ENCODE results near the gene OR2F1. TPM values are rescaled to one million over a fixed set of nuclear protein-coding genes. Genes with fewer than 3 reads are reported as not detected.
A peak's percentile ranks its signal among the peaks of the same experiment; 100 is the strongest.

Gene OR2F1
- total and polyA plus RNA-seq, 2 donors (not counting 1 experiment from before 2014, with no cell fraction given) = not detected

- no peaks in the 10 kb centered on the region for H4K20me1 ChIP-seq (ENCODE audit: control insufficient read depth, extremely low read depth, insufficient read depth, low read length)
- H3K36me3 ChIP-seq (ENCODE audit: control insufficient read depth, insufficient read depth, low read length) = no peaks in the 10 kb centered on the region
- H3K4me3 ChIP-seq (replicated peaks in 1 of 4; ENCODE audit: control extremely low read depth in 1 of 4, insufficient read depth in 1 of 4, low read depth in 3 of 4, low read length in 4 of 4) = no peak within 1 kb of the TSS
- TF ChIP-seq EZH2 (IDR thresholded peaks at IDR 0.05; ENCODE audit: low read length, missing control alignments) (no peak), CTCF (conservative IDR thresholded peaks at IDR 0.05 in 1 of 2, IDR thresholded peaks at IDR 0.05 in 1 of 2; ENCODE audit: low read depth in 1 of 2, low read length in 2 of 2) (no peak)
- H3K4me2 ChIP-seq (ENCODE audit: extremely low read depth, insufficient read depth, low read length) = peak within 1 kb of the TSS; percentile 4
- H3K9me3 ChIP-seq (ENCODE audit: control insufficient read depth, insufficient read depth, low read depth, low read length) = no peaks in the 10 kb centered on the region
- H3K4me1 ChIP-seq (ENCODE audit: control insufficient read depth, extremely low read depth, insufficient read depth, low read length) = peaks cover 6% of the 10 kb centered on the region
- peak; percentile 64 to 67 for DNase-seq (ENCODE audit: low read depth in 2 of 2)
- H2AFZ ChIP-seq (ENCODE audit: low read length) = no peak within 1 kb of the TSS
- H3K79me2 ChIP-seq (ENCODE audit: control insufficient read depth, insufficient read depth, low read length) = no peaks in the 10 kb centered on the region
- H3K27ac ChIP-seq (ENCODE audit: insufficient read depth, low read length) = peak within 1 kb of the TSS; percentile 65
- no peaks in the 10 kb centered on the region for H3K27me3 ChIP-seq (ENCODE audit: control insufficient read depth, insufficient read depth, low read length)
- H3K9ac ChIP-seq (ENCODE audit: insufficient read depth, low read length) = no peak within 1 kb of the TSS
These were observed 19.9 kb upstream of the OR2F1 start, which contains the start of gene OR2F2 for GRCh38 chr7:143934526-143935325. OR2F2 (plus strand) TSS chr7:143935233; CDS start chr7:143935233, 0 bp downstream.

DNA sequence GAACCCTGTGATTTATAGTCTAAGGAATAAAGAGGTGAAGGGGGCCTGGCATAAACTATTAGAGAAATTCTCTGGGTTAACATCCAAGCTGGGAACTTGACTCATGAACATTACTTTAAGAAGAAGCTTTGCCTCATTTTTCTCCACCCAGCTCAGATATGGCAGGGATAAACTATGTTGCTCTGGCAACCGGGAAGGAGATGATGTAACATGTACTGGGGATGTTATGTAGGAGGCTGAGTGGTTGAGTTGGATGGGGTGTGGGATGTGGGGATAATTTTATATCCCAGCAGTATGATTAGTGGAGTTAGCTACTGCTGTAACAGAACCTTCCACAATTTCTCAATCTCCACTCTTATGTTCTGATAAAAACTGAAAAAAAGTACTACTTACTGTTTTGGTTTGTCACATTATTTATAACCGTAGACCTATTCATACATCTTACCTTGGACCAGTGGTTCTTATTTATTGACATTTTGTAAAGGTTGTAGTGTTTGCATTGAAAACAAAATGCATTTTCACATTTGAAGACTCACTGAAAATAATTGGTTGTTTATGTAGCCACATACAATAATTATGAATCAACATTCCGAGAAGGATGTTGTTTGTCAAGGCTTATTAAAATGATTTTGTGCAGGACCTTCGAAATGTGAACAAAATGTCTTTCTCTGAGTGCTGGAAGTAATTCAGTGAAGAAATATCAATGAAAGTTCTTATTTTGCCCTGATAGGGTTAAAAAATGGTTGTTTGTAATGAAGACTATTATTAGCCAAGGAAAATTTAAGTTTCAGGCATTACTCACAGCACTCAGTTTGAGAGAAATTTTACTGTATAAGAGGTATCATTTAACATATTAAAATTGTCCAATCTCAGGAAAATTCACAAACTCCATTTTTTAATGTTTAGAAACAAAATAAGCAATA, 18.3 kb upstream of the OR2F1 start:
- DNase-seq (ENCODE audit: low read depth in 2 of 2) = peak; percentile 54 to 80
- peaks cover 6% of the 10 kb centered on the region for H3K4me1 ChIP-seq (ENCODE audit: control insufficient read depth, extremely low read depth, insufficient read depth, low read length)
- H3K9me3 ChIP-seq (ENCODE audit: control insufficient read depth, insufficient read depth, low read depth, low read length) = no peaks in the 10 kb centered on the region
- no peak overlapping the region for H3K4me2 ChIP-seq (ENCODE audit: extremely low read depth, insufficient read depth, low read length)
- TF ChIP-seq CTCF (conservative IDR thresholded peaks at IDR 0.05 in 1 of 2, IDR thresholded peaks at IDR 0.05 in 1 of 2; ENCODE audit: low read depth in 1 of 2, low read length in 2 of 2) (no peak), EZH2 (IDR thresholded peaks at IDR 0.05; ENCODE audit: low read length, missing control alignments) (no peak)
- H4K20me1 ChIP-seq (ENCODE audit: control insufficient read depth, extremely low read depth, insufficient read depth, low read length) = no peaks in the 10 kb centered on the region
- H3K79me2 ChIP-seq (ENCODE audit: control insufficient read depth, insufficient read depth, low read length) = no peaks in the 10 kb centered on the region
- no peak overlapping the region for H3K4me3 ChIP-seq (replicated peaks in 1 of 4; ENCODE audit: control extremely low read depth in 1 of 4, insufficient read depth in 1 of 4, low read depth in 3 of 4, low read length in 4 of 4)
- H2AFZ ChIP-seq (ENCODE audit: low read length) = no peak overlapping the region
- H3K9ac ChIP-seq (ENCODE audit: insufficient read depth, low read length) = no peak overlapping the region
- no peaks in the 10 kb centered on the region for H3K27me3 ChIP-seq (ENCODE audit: control insufficient read depth, insufficient read depth, low read length)
- peak overlapping the region; percentile 65 for H3K27ac ChIP-seq (ENCODE audit: insufficient read depth, low read length)
- no peaks in the 10 kb centered on the region for H3K36me3 ChIP-seq (ENCODE audit: control insufficient read depth, insufficient read depth, low read length)

Data from fibroblast of lung (primary cell).